SH-SY5Y (cell line): ENCODE data around the gene CCDC97.

Experiments
- GATA2 ChIP-seq: IDR thresholded peaks from 2 replicates; pipeline ENCODE4 v1.6.1; 2011; ENCODE audit warnings: mild to moderate bottlenecking, low read depth, low read length
- GATA3 ChIP-seq: IDR thresholded peaks from 2 replicates; pipeline ENCODE4 v1.6.1; 2011; ENCODE audit warnings: low read depth, mild to moderate bottlenecking, low read length, moderate library complexity

- TF ChIP-seq GATA3: no peak
- no peak for TF ChIP-seq GATA2
These were observed 1.1 kb downstream of the CCDC97 start for GRCh38 chr19:41311072-41311471.
